OCI-LY3 (cell line): Measurements from ENCODE around the gene OPN4.

Experiments
- H2AFZ ChIP-seq: fragments of 200-600, 300-600 bp; shearing (Covaris generic); 2 replicates; pipeline ENCODE4 v1.6.0; 2014; ENCODE audit warnings: antibody characterized with exemption, low read depth, low read length
- H3K27ac ChIP-seq: fragments of 200-600, 300-600 bp; sonication (generic); 2 replicates; pipeline ENCODE4 v1.5.1; 2014; ENCODE audit warnings: mild to moderate bottlenecking, low read length, moderate library complexity, mixed read lengths
- H3K27me3 ChIP-seq: fragments of 200-600, 300-600 bp; sonication (generic); 2 replicates; pipeline ENCODE4 v1.6.1; 2014; ENCODE audit warnings: low read depth, low read length, mixed read lengths
- H3K36me3 ChIP-seq: fragments of 200-600, 300-600 bp; sonication (generic); replicated peaks from 2 replicates; pipeline ENCODE3; 2014; ENCODE audit warnings: low read depth, low read length, mixed read lengths
- H3K4me1 ChIP-seq: fragments of 300-600, 200-600 bp; sonication (generic); 2 replicates; pipeline ENCODE4 v1.6.1; 2014; ENCODE audit warnings: low read length, mixed read lengths
- H3K4me2 ChIP-seq: fragments of 200-600, 300-600 bp; sonication (generic); 2 replicates; pipeline ENCODE4 v1.6.1; 2014; ENCODE audit warnings: low read length, mixed read lengths
- H3K4me3 ChIP-seq: fragments of 300-600, 200-600 bp; sonication (generic); 2 replicates; pipeline ENCODE4 v1.5.1; 2014; ENCODE audit warnings: antibody characterized with exemption, mild to moderate bottlenecking, low read length, moderate library complexity
- H3K79me2 ChIP-seq: fragments of 300-600, 200-600 bp; shearing (Covaris generic); 2 replicates; pipeline ENCODE4 v1.6.1; 2014; ENCODE audit warnings: mild to moderate bottlenecking, low read length, mixed read lengths
- H3K9ac ChIP-seq: fragments of 300-600, 200-600 bp; shearing (Covaris generic); 2 replicates; pipeline ENCODE4 v1.6.0; 2014; ENCODE audit warnings: mild to moderate bottlenecking, low read length, moderate library complexity
- H3K9me3 ChIP-seq: fragments of 200-600, 300-600 bp; shearing (Covaris generic); 2 replicates; pipeline ENCODE4 v1.6.1; 2014; ENCODE audit warnings: low read length, mixed read lengths; ENCODE audit not compliant: insufficient read depth
- H4K20me1 ChIP-seq: fragments of 200-600, 300-600 bp; sonication (generic); 2 replicates; pipeline ENCODE4 v1.6.1; 2016; ENCODE audit warnings: low read length, mixed read lengths; ENCODE audit not compliant: insufficient read depth
- EZH2phosphoT487 ChIP-seq: fragments of 200-600 bp; shearing (Covaris generic); IDR thresholded peaks from 2 replicates; pipeline ENCODE4 v1.6.1; 2018; ENCODE audit warnings: antibody characterized with exemption, mixed run types, low read depth
- TF ChIP-seq, protein P1 (sequence below): fragments of 200-600, 300-600 bp; sonication (generic); IDR thresholded peaks from 2 replicates; pipeline ENCODE4 v1.5.1; 2014; ENCODE audit warnings: antibody characterized with exemption, low read length, low read depth

OPN4 gene

DNA sequence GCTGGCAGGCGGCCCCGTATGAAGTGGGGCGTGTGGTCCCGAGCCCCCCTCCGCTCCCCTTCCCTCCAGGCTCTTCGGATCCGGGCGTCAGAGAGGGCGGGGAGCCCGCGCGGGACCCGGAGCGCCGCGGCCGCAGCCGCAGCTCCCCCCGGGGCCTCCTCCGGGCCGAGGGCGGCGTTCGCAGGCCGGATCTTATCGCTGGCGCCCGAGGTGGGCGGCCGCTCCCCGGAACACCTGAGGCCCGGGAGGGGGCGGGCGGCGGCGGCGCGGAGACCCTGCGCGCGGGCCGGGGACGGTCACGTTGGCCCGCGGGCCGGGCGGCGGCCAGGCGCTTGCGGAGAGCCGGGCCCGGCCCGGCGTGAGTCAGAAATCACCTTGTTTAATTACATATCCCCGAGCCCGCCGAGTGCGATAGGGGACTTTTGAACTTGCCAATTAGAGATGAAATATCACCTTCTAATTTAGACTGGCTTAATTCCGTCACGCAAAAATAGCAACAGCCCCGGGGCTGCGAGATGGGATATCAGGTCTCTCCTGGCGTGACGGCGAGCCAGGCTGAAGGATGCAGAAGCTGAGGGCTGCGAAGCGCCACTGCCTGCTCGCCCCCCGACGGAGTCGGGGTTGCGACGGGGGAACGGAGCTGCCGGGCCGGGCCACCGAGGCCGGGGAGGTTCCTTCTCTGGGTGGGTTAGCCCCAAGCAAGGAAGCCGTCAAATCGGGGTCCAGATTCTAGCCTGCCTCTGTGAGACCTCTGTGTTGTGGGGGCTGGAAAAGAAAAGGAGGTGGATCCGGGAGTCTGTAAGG lies 57.4 kb downstream of the OPN4 start:
- H2AFZ ChIP-seq: peak overlapping the region; percentile 79
- no peaks in the 10 kb centered on the region; the same call in 1 of the 2 replicates for H3K79me2 ChIP-seq
- peak overlapping the region; percentile 95 for H3K27ac ChIP-seq
- H3K36me3 ChIP-seq: no peaks in the 10 kb centered on the region
- H4K20me1 ChIP-seq: no peaks in the 10 kb centered on the region
- H3K4me2 ChIP-seq: peak overlapping the region; percentile 91
- peak overlapping the region; percentile 92 for H3K9ac ChIP-seq
- TF ChIP-seq, protein P1, sequence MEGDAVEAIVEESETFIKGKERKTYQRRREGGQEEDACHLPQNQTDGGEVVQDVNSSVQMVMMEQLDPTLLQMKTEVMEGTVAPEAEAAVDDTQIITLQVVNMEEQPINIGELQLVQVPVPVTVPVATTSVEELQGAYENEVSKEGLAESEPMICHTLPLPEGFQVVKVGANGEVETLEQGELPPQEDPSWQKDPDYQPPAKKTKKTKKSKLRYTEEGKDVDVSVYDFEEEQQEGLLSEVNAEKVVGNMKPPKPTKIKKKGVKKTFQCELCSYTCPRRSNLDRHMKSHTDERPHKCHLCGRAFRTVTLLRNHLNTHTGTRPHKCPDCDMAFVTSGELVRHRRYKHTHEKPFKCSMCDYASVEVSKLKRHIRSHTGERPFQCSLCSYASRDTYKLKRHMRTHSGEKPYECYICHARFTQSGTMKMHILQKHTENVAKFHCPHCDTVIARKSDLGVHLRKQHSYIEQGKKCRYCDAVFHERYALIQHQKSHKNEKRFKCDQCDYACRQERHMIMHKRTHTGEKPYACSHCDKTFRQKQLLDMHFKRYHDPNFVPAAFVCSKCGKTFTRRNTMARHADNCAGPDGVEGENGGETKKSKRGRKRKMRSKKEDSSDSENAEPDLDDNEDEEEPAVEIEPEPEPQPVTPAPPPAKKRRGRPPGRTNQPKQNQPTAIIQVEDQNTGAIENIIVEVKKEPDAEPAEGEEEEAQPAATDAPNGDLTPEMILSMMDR: no peak
- TF ChIP-seq EZH2phosphoT487: no peak
- peak overlapping the region; percentile 93 for H3K4me3 ChIP-seq
- H3K9me3 ChIP-seq: no peaks in the 10 kb centered on the region
- no peaks in the 10 kb centered on the region for H3K27me3 ChIP-seq
- H3K4me1 ChIP-seq: peaks cover 8% of the 10 kb centered on the region; the same call in 1 of the 2 replicates

DNA sequence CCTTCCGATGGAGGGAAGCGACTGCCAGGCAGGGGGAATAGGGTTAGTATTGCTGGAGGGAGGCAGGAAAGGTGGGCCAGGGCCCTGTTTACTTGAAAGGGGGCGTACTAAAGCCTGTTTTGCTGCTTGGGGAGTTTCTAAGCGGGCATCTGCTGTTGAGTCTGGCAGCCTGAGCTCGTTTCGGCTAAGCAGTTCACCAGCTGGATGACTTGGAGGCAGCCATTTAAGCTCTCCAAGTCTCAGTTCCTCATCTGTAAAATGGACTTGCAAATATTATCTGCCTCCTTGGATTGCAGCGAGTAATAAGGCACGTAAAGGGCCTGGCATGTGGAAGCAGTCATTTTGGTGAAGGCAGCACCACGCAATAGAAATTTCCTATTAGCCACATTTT lies 58.0 kb downstream of the OPN4 start:
- Histone ChIP-seq H3K9ac (peak overlapping the region; percentile 92), H3K27me3 (no peaks in the 10 kb centered on the region), H3K79me2 (no peaks in the 10 kb centered on the region; the same call in 1 of the 2 replicates), H3K36me3 (no peaks in the 10 kb centered on the region), H3K9me3 (no peaks in the 10 kb centered on the region), H2AFZ (peak overlapping the region; percentile 79), H4K20me1 (no peaks in the 10 kb centered on the region), H3K4me1 (peaks cover 8% of the 10 kb centered on the region; the same call in 1 of the 2 replicates), H3K4me3 (peak overlapping the region; percentile 93), H3K4me2 (peak overlapping the region; percentile 91), H3K27ac (peak overlapping the region; percentile 95)
- TF ChIP-seq EZH2phosphoT487: no peak
- TF ChIP-seq, protein P1: no peak

DNA sequence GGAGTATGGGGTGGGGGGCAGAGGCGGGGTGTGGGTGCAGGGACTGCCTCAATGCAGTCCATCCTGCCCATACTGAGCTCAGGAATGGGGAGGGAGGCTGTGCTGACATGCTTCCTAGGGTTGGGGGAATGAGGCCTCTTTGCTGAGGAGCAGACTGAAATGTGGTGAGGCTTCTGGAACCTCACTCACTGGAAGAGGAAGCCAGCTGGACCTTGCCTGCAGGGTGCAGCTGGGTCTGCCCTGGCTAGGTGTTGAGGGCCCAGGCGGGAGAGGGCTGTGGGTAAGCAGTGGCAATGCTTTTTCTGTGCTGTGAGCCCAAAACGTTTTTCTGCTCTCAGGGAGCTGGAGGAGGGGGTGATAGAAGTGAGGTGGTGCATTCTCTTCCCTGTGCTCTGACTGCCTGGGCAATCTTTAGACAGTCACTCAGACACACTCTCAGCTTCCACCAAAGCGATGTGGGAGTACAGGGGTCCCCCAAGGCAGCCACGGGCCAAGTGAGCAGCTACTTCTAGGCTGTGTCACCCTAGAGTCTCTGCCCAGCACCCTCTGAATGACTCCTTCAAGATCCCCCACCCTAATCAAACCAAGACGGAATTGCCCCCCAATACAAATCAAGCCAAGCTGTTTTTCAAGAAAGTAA lies 60.9 kb downstream of the OPN4 start:
- Histone ChIP-seq H3K36me3 (no peaks in the 10 kb centered on the region), H3K79me2 (no peaks in the 10 kb centered on the region; the same call in 1 of the 2 replicates), H3K9ac (no peak overlapping the region), H3K9me3 (no peaks in the 10 kb centered on the region), H4K20me1 (no peaks in the 10 kb centered on the region), H3K4me3 (no peak overlapping the region), H3K27ac (no peak overlapping the region), H3K4me2 (no peak overlapping the region), H2AFZ (no peak overlapping the region), H3K27me3 (no peaks in the 10 kb centered on the region), H3K4me1 (peaks cover 8% of the 10 kb centered on the region; the same call in 1 of the 2 replicates)
- TF ChIP-seq EZH2phosphoT487: no peak
- TF ChIP-seq, protein P1: no peak

GRCh38 chr10:86715836-86716235 lies 61.5 kb downstream of the OPN4 start:
- TF ChIP-seq EZH2phosphoT487: no peak
- TF ChIP-seq, protein P1: no peak
- Histone ChIP-seq H4K20me1 (no peaks in the 10 kb centered on the region), H3K9ac (no peak overlapping the region), H3K4me1 (peaks cover 4% of the 10 kb centered on the region; the same call in 1 of the 2 replicates), H3K4me2 (no peak overlapping the region), H2AFZ (no peak overlapping the region), H3K79me2 (no peaks in the 10 kb centered on the region; the same call in 1 of the 2 replicates), H3K36me3 (no peaks in the 10 kb centered on the region), H3K27me3 (no peaks in the 10 kb centered on the region), H3K9me3 (no peaks in the 10 kb centered on the region), H3K27ac (no peak overlapping the region), H3K4me3 (no peak overlapping the region)
